Liver (tissue), 3 donors: ENCODE data around the gene CHRNA7.

Experiments
- ATF3 ChIP-seq: IDR thresholded peaks from 2 replicates; pipeline ENCODE4 v1.6.1; 2016; ENCODE audit warnings: antibody characterized with exemption
- CTCF ChIP-seq: fragments of 150-350 bp; IDR thresholded peaks from 2 replicates; pipeline ENCODE4 v1.5.1; 2017; ENCODE audit warnings: improper control_type of control experiment, low read depth, low read length; ENCODE audit not compliant: missing input control
- MAX ChIP-seq: IDR thresholded peaks from 2 replicates; pipeline ENCODE4 v1.6.1; 2016; ENCODE audit warnings: antibody characterized with exemption
- RAD21 ChIP-seq, 2 donors: IDR thresholded peaks; 2 replicates each; pipeline ENCODE4 v1.6.1; 2016; ENCODE audit warnings: antibody characterized with exemption in 2 of 2, mild to moderate bottlenecking in 2 of 2
- RXRA ChIP-seq, 2 donors: IDR thresholded peaks; 2 replicates each; pipeline ENCODE4 v1.6.1; 2017 to 2018; ENCODE audit warnings: antibody characterized with exemption in 2 of 2, mild to moderate bottlenecking in 1 of 2
- SP1 ChIP-seq: IDR thresholded peaks from 2 replicates; pipeline ENCODE4 v1.6.1; 2018; ENCODE audit warnings: antibody characterized with exemption, mild to moderate bottlenecking
- donor health status: healthy.
- donor health status: healthy.

- TF ChIP-seq ATF3, result no peak
- no peak for TF ChIP-seq CTCF
- TF ChIP-seq RAD21 (IDR thresholded peaks at IDR 0.05), result no peak
- no peak for TF ChIP-seq SP1
- no peak for TF ChIP-seq MAX
- no peak for TF ChIP-seq RXRA (IDR thresholded peaks at IDR 0.05)
Measured at GRCh38 chr15:32113224-32113623, 82.9 kb downstream of the CHRNA7 start.
